K562 (cell line): ENCODE measurements around the gene NRG3.

Experiments
- SAFB ChIP-seq: fragments of 200-400 bp; formaldehyde crosslinking; IDR thresholded peaks from 2 replicates; pipeline ENCODE4 v1.6.1; 2017; ENCODE audit warnings: low read depth, low read length, borderline replicate concordance
- ZBTB7A ChIP-seq: IDR thresholded peaks from 2 replicates; pipeline ENCODE4 v1.6.1; 2011; ENCODE audit warnings: low read depth, mild to moderate bottlenecking, low read length, moderate library complexity, borderline replicate concordance; ENCODE audit not compliant: control insufficient read depth
- ZFP1 ChIP-seq: fragments of 450-650 bp; formaldehyde crosslinking; IDR thresholded peaks from 2 replicates; pipeline ENCODE4 v1.4.0; 2020; ENCODE audit warnings: mild to moderate bottlenecking, mixed read lengths
- TF ChIP-seq, protein P1 (sequence below), 3 experiments: IDR thresholded peaks in 2 of 3; conservative IDR thresholded peaks in 1 of 3; 2 replicates each; pipeline ENCODE4 v1.5.1; 2011 to 2012; ENCODE audit warnings: low read length in 3 of 3, mild to moderate bottlenecking in 3 of 3, control low read depth in 2 of 3, improper control_type of control experiment in 1 of 3, inconsistent platforms in 1 of 3, low read depth in 1 of 3, mixed read lengths in 1 of 3, moderate library complexity in 1 of 3; ENCODE audit not compliant: insufficient read depth in 2 of 3

DNA sequence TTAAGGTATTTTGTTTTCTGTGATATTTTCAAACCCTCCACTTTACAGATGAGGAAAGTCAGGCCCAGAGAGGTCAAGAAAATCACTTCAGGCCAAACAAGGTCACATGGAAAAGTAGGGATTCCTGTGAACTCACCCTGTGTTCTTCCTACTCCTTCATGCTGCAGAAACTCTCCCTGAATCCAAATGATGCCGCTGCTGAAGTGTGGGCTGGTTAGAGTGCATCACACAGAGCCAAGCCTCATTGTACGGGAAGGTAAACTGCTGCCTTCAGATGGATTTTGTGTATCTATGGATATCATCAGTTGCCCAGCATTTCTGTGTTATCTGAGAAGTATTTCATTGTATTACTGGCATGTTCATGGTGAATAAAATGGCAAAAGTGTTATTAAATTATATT is 75.4 kb downstream of the NRG3 start:
- TF ChIP-seq, protein P1, sequence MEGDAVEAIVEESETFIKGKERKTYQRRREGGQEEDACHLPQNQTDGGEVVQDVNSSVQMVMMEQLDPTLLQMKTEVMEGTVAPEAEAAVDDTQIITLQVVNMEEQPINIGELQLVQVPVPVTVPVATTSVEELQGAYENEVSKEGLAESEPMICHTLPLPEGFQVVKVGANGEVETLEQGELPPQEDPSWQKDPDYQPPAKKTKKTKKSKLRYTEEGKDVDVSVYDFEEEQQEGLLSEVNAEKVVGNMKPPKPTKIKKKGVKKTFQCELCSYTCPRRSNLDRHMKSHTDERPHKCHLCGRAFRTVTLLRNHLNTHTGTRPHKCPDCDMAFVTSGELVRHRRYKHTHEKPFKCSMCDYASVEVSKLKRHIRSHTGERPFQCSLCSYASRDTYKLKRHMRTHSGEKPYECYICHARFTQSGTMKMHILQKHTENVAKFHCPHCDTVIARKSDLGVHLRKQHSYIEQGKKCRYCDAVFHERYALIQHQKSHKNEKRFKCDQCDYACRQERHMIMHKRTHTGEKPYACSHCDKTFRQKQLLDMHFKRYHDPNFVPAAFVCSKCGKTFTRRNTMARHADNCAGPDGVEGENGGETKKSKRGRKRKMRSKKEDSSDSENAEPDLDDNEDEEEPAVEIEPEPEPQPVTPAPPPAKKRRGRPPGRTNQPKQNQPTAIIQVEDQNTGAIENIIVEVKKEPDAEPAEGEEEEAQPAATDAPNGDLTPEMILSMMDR (IDR thresholded peaks at IDR 0.05 in 2 of 3, conservative IDR thresholded peaks at IDR 0.05 in 1 of 3; ENCODE audit: insufficient read depth in 2 of 3, low read depth in 1 of 3, low read length in 3 of 3), result no peak
- TF ChIP-seq ZBTB7A, result no peak
- no peak for TF ChIP-seq ZFP1 (CRISPR knock-in tag)
- no peak for TF ChIP-seq SAFB
